CD4-positive, CD25-positive, alpha-beta regulatory T cell (primary cell): ENCODE results near the gene NPLOC4. TPM values are rescaled to one million over a fixed set of nuclear protein-coding genes. Genes with fewer than 3 reads are reported as not detected.

Source experiments
- ATAC-seq, 2 donors: fragments of 150-1000 bp; cut with Tn5 transposase; one replicate each; pipeline ENCODE4 v1.10.0; 2021; ENCODE audit warnings: low read depth in 2 of 2, moderate number of reproducible peaks in 2 of 2, moderate library complexity in 1 of 2
- DNase-seq, 3 donors: peaks; one replicate each; pipeline versions ENCODE4 v3.0.0 to v3.0.0-alpha.2; 2012 to 2022; ENCODE audit warnings: mixed read lengths in 1 of 3
- H3K27ac ChIP-seq: one replicate; pipeline ENCODE4 v1.7.0; 2013; ENCODE audit warnings: mild to moderate bottlenecking, low read length; ENCODE audit not compliant: insufficient read depth, poor library complexity, severe bottlenecking
- H3K27me3 ChIP-seq: one replicate; pipeline ENCODE4 v1.7.0; 2013; ENCODE audit warnings: low read length; ENCODE audit not compliant: control insufficient read depth, insufficient read depth
- H3K36me3 ChIP-seq: one replicate; pipeline ENCODE4 v1.7.0; 2013; ENCODE audit warnings: mild to moderate bottlenecking, low read length, moderate library complexity; ENCODE audit not compliant: control insufficient read depth, insufficient read depth
- H3K4me1 ChIP-seq: 2 replicates; pipeline ENCODE4 v1.7.0; 2013; ENCODE audit warnings: mild to moderate bottlenecking, low read length; ENCODE audit not compliant: insufficient read depth, control insufficient read depth, poor library complexity, severe bottlenecking
- H3K4me3 ChIP-seq: one replicate; pipeline ENCODE4 v1.7.0; 2013; ENCODE audit warnings: low read depth, mild to moderate bottlenecking, low read length, moderate library complexity
- H3K9me3 ChIP-seq, 2 experiments: 1 replicate in 1 of 2; 2 replicates in 1 of 2; pipeline ENCODE4 v1.7.0; 2013; ENCODE audit warnings: low read length in 2 of 2, mild to moderate bottlenecking in 1 of 2, moderate library complexity in 1 of 2; ENCODE audit not compliant: control insufficient read depth in 2 of 2
- H3K27ac Mint-ChIP-seq, 3 donors: one replicate each; pipeline ENCODE4 v1.8.0; 2020 to 2022; ENCODE audit warnings: mild to moderate bottlenecking in 3 of 3, mixed read lengths in 3 of 3, moderate library complexity in 2 of 3
- H3K27me3 Mint-ChIP-seq: one replicate; pipeline ENCODE4 v1.8.0; 2022; ENCODE audit warnings: mild to moderate bottlenecking, mixed read lengths
- H3K36me3 Mint-ChIP-seq: one replicate; pipeline ENCODE4 v1.8.0; 2020; ENCODE audit warnings: mixed read lengths
- H3K4me1 Mint-ChIP-seq, 4 donors: one replicate each; pipeline ENCODE4 v1.8.0; 2020 to 2022; ENCODE audit warnings: mixed read lengths in 4 of 4, mild to moderate bottlenecking in 1 of 4
- H3K4me3 Mint-ChIP-seq, 4 donors: one replicate each; pipeline ENCODE4 v1.8.0; 2020 to 2022; ENCODE audit warnings: mild to moderate bottlenecking in 4 of 4, mixed read lengths in 4 of 4, moderate library complexity in 3 of 4
- H3K9me3 Mint-ChIP-seq, 7 donors: one replicate each; pipeline ENCODE4 v1.8.0; 2020 to 2022; ENCODE audit warnings: mixed read lengths in 7 of 7, mild to moderate bottlenecking in 3 of 7, moderate library complexity in 2 of 7
- polyA plus RNA-seq, 4 donors: library from polyadenylated mRNA; unstranded; fragments of 300-500 nt; fragmentation: Illumina TruSeq; gene quantifications; one replicate each; pipeline ENCODE4 v1.2.3, GENCODE V29; 2021
- total RNA-seq: library from RNA; stranded (reverse); gene quantifications from one replicate; pipeline ENCODE4 v1.2.3, GENCODE V29; 2022

The NPLOC4 gene
- total and polyA plus RNA-seq, 5 donors from 2014 or later = 48.6 to 103 (median 51.9) TPM

DNA sequence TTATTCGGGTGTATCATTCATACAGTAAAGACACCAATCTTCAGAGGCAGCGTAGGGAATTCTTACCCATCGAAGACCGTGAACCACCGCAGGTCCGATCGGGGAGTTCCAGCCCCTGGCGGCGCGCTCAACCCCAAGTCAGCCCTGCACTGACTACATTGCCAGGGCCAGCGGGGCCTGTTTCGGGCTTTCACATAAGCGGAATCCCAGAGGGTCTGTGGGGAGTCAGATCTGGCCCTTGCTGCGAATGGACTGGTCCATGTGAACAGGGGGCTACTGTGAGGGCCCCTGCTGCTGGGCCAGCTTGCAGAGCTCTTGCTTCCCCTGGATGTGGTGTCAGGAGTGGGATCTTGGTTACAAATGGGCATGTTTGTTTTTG lies 11.8 kb upstream of the NPLOC4 start:
- Histone ChIP-seq H3K9me3 (no peaks in the 10 kb centered on the region), H3K36me3 (no peaks in the 10 kb centered on the region), H3K4me3 (no peak overlapping the region), H3K27me3 (no peaks in the 10 kb centered on the region), H3K27ac (no peak overlapping the region), H3K4me1 (peaks cover 7% of the 10 kb centered on the region)
- peaks cover 0 to 3% (median 0%) of the 10 kb centered on the region in 7 donors for H3K9me3 Mint-ChIP-seq
- H3K36me3 Mint-ChIP-seq = no peaks in the 10 kb centered on the region
- no peak overlapping the region for H3K27ac Mint-ChIP-seq
- DNase-seq = no peak
- peak overlapping the region in 1 of 4 donors; percentile 2 for H3K4me3 Mint-ChIP-seq
- H3K27me3 Mint-ChIP-seq = peaks cover 20% of the 10 kb centered on the region
- ATAC-seq = no peak
- H3K4me1 Mint-ChIP-seq = peaks cover 0 to 7% (median 0%) of the 10 kb centered on the region in 4 donors

GRCh38 chr17:81648013-81648706 lies 11.2 kb upstream of the NPLOC4 start:
- Histone ChIP-seq H3K36me3 (no peaks in the 10 kb centered on the region), H3K27me3 (no peaks in the 10 kb centered on the region), H3K4me3 (no peak overlapping the region), H3K27ac (no peak overlapping the region), H3K4me1 (peaks cover 3% of the 10 kb centered on the region), H3K9me3 (no peaks in the 10 kb centered on the region)
- no peak for ATAC-seq
- H3K9me3 Mint-ChIP-seq = peaks cover 0 to 3% (median 0%) of the 10 kb centered on the region in 7 donors
- peaks cover 15% of the 10 kb centered on the region for H3K27me3 Mint-ChIP-seq
- peaks cover 0 to 3% (median 0%) of the 10 kb centered on the region in 4 donors for H3K4me1 Mint-ChIP-seq
- no peak overlapping the region for H3K4me3 Mint-ChIP-seq
- H3K36me3 Mint-ChIP-seq = no peaks in the 10 kb centered on the region
- no peak for DNase-seq
- H3K27ac Mint-ChIP-seq = no peak overlapping the region

GRCh38 chr17:81647640-81648012 lies 10.7 kb upstream of the NPLOC4 start:
- Mint-ChIP-seq H3K4me1 (peaks cover 0 to 3% (median 0%) of the 10 kb centered on the region in 4 donors), H3K9me3 (peaks cover 0 to 3% (median 0%) of the 10 kb centered on the region in 7 donors), H3K27ac (no peak overlapping the region), H3K27me3 (peaks cover 15% of the 10 kb centered on the region), H3K36me3 (no peaks in the 10 kb centered on the region), H3K4me3 (peak overlapping the region in 1 of 4 donors; percentile 29)
- no peak overlapping the region for H3K4me3 ChIP-seq
- H3K27ac ChIP-seq = no peak overlapping the region
- ATAC-seq (no peak), DNase-seq (no peak)
- H3K27me3 ChIP-seq = no peaks in the 10 kb centered on the region
- no peaks in the 10 kb centered on the region for H3K36me3 ChIP-seq
- H3K4me1 ChIP-seq = no peaks in the 10 kb centered on the region
- H3K9me3 ChIP-seq = no peaks in the 10 kb centered on the region

GRCh38 chr17:81646869-81647600 lies 10.1 kb upstream of the NPLOC4 start:
- H3K4me1 Mint-ChIP-seq = peaks cover 0 to 3% (median 0%) of the 10 kb centered on the region in 4 donors
- H3K27me3 ChIP-seq = no peaks in the 10 kb centered on the region
- no peaks in the 10 kb centered on the region for H3K4me1 ChIP-seq
- no peaks in the 10 kb centered on the region for H3K9me3 ChIP-seq
- H3K4me3 ChIP-seq = no peak overlapping the region
- DNase-seq (no peak), ATAC-seq (no peak)
- no peaks in the 10 kb centered on the region for H3K36me3 ChIP-seq
- H3K27me3 Mint-ChIP-seq = peaks cover 15% of the 10 kb centered on the region
- H3K9me3 Mint-ChIP-seq = peaks cover 0 to 3% (median 0%) of the 10 kb centered on the region in 7 donors
- H3K27ac Mint-ChIP-seq = no peak overlapping the region
- H3K4me3 Mint-ChIP-seq = peak overlapping the region in 1 of 4 donors; percentile 29
- no peaks in the 10 kb centered on the region for H3K36me3 Mint-ChIP-seq
- no peak overlapping the region for H3K27ac ChIP-seq

- Histone ChIP-seq H3K4me1 (no peaks in the 10 kb centered on the region), H3K4me3 (no peak overlapping the region), H3K9me3 (no peaks in the 10 kb centered on the region), H3K27ac (no peak overlapping the region), H3K36me3 (no peaks in the 10 kb centered on the region), H3K27me3 (no peaks in the 10 kb centered on the region)
- Mint-ChIP-seq H3K27ac (no peak overlapping the region), H3K4me3 (peak overlapping the region in 1 of 4 donors; percentile 51), H3K4me1 (no peaks in the 10 kb centered on the region), H3K9me3 (peaks cover 0 to 3% (median 0%) of the 10 kb centered on the region in 7 donors), H3K27me3 (peaks cover 15% of the 10 kb centered on the region), H3K36me3 (no peaks in the 10 kb centered on the region)
- DNase-seq = no peak
- no peak for ATAC-seq
Observed at GRCh38 chr17:81644976-81645952, 8.4 kb upstream of the NPLOC4 start.

DNA sequence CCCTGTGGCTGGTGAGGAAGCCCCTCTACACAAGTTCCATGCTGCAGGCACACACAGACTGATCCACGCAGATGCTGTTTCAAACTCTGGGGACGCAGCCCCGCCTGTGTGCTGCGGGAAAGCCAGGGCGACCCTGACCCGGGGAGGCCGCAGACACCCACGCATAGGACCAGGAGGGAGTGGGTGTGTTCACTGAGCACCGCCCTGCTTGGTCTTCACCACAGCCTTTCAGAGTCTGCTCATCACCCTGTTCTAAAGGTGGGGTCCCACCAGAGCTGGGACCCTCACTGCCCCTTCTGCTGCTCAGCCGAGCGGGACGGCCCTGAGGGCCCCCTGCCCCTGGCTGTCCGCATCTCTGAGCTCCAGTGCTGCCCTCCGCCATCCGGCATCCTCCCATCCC lies 7.6 kb upstream of the NPLOC4 start:
- H3K4me3 Mint-ChIP-seq = no peak overlapping the region
- peaks cover 0 to 3% (median 0%) of the 10 kb centered on the region in 7 donors for H3K9me3 Mint-ChIP-seq
- H3K4me1 Mint-ChIP-seq = no peaks in the 10 kb centered on the region
- no peak overlapping the region for H3K4me3 ChIP-seq
- no peaks in the 10 kb centered on the region for H3K36me3 ChIP-seq
- ATAC-seq (no peak), DNase-seq (no peak)
- no peak overlapping the region for H3K27ac ChIP-seq
- H3K27me3 Mint-ChIP-seq = peaks cover 9% of the 10 kb centered on the region
- no peaks in the 10 kb centered on the region for H3K4me1 ChIP-seq
- H3K27ac Mint-ChIP-seq = no peak overlapping the region
- H3K36me3 Mint-ChIP-seq = no peaks in the 10 kb centered on the region
- H3K9me3 ChIP-seq = no peaks in the 10 kb centered on the region
- H3K27me3 ChIP-seq = no peaks in the 10 kb centered on the region

DNA sequence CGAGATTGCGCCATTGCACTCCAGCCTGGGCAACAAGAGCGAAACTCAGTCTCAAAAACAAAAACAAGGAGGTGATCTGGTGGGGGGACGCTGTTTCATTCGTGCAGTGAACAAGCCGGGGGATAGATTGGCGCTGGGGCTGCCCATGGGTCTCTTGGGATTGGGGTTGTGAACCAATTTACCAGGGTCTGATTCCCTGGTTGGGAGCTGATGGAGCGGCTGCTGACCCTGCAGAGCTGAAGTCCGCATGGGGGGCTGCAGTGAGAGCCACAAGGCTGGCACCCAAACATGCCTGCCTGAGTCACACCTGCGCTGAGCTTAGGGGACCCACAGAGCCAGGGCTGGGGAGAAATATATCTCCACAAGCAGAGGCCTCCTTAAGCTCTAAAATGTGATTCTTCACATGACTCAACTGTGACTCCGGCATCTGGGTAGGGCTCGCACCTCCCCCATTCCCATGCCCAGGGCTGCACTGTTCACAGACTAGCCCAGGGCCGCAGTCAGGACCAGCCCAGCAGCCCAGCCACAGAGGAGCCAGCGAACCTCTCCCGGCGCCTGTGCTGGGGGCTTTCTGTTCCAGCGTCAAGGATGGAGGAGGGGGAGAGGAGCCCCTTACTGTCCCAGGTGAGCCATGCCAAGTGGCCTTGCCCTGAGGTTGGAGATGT lies 5.0 kb upstream of the NPLOC4 start:
- no peaks in the 10 kb centered on the region for H3K9me3 Mint-ChIP-seq

More for the DNA sequence above, 5.0 kb upstream of the NPLOC4 start:
- Mint-ChIP-seq H3K27ac (no peak overlapping the region), H3K4me1 (peaks cover 0 to 7% (median 2%) of the 10 kb centered on the region in 4 donors), H3K27me3 (no peaks in the 10 kb centered on the region), H3K4me3 (no peak overlapping the region), H3K36me3 (no peaks in the 10 kb centered on the region)
- H3K27me3 ChIP-seq = no peaks in the 10 kb centered on the region
- no peak for DNase-seq
- H3K4me1 ChIP-seq = peaks cover 3% of the 10 kb centered on the region
- no peak overlapping the region for H3K27ac ChIP-seq
- H3K4me3 ChIP-seq = no peak overlapping the region
- no peaks in the 10 kb centered on the region for H3K9me3 ChIP-seq
- no peaks in the 10 kb centered on the region for H3K36me3 ChIP-seq
- no peak for ATAC-seq
